Epithelial cell of prostate (primary cell): ENCODE results near the gene CCDC137.

Source experiments
- DNase-seq: peaks from one replicate; pipeline ENCODE4 v3.0.0-alpha.2; 2011; ENCODE audit warnings: low read depth, low spot score
- H3K27ac ChIP-seq: fragments of 450-650 bp; 2 replicates; pipeline ENCODE4 v1.5.1; 2017; ENCODE audit warnings: mild to moderate bottlenecking

Gene CCDC137

GRCh38 chr17:81713556-81714411 is 47.2 kb downstream of the CCDC137 start:
- no peak overlapping the region for H3K27ac ChIP-seq
- no peak for DNase-seq

DNA sequence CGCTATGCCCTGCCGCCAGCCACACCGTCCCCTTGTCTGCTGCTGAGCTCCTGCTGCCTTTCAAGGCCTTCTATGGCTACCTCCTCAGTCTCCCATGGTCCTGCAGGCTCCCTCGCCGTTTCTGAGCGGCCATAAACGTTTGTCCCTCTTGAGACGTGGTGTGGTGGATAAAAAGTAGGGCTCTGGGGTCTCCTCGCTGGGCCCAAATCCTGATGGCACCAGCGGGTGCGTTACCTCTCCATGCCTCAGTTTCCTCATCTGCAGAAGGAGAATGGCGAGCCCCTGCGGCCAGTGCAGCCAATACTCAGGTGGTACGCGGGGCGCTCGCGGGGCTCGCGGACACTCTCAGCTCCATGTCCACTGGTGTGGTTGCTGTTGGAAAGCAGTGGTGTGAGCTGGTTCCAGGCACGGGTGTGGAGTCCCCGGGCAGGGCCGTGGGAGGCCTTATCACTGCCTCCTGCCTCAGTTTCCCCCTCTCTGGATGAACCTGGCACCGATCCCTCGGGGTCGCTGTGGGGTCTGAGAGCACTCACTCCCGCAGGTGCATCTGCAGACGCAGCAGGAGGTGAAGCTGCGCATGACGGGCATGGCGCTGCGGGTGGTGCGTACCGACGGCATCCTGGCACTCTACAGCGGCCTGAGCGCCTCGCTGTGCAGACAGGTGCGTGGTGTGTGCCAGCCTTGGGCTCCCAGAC is 48.0 kb downstream of the CCDC137 start:
- no peak for DNase-seq
- no peak overlapping the region for H3K27ac ChIP-seq

DNA sequence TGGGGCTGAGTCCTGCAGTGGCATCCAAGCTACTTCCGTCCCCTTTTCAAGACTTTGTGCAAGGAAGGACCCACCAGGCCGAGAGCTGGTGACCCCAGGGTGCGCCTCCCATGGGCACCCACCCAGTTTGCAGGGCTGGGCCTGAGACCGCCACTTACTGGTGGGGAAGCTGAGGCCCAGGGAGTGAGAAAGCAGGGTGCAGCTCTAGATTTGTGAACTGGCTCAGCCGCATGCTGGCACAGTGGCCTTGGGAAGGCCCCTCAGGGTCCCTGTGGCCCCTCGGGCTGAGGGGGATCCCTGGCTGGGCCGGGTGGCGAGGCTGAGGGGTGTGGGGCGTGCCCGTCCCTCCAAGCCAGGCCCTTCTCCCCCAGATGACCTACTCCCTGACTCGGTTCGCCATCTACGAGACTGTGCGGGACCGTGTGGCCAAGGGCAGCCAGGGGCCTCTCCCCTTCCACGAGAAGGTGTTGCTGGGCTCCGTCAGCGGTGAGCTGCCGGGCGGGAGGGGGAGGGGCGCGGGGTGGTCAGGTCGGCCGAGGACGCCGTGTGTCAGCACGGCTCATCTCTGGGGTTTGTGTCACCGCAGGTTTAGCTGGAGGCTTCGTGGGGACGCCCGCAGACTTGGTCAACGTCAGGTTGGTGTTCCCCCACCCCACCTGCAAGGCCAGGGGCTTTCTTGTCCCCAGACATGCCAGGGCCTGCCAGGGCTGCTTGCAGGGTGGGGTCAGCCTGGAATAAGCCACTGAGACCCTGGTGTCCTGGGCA is 48.8 kb downstream of the CCDC137 start:
- no peak for DNase-seq
- no peak overlapping the region for H3K27ac ChIP-seq

GRCh38 chr17:81715872-81716673 is 49.5 kb downstream of the CCDC137 start:
- no peak overlapping the region for H3K27ac ChIP-seq
- no peak for DNase-seq

DNA sequence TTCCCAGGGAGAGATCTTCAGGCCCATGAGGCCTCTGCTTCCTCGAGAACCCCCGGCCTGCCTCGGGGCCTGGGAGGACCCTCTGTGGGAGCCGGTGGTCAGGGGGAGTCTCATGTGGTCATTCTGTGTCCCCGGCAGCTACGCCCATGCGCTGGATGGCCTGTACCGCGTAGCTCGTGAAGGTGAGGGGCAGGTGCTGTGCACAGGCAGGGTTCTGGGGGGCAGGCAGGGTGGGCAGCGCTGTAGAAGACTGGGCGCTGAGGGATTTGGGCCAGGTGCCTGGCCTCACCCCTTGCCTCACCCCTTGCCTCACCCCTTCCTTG is 50.1 kb downstream of the CCDC137 start:
- no peak overlapping the region for H3K27ac ChIP-seq
- DNase-seq = no peak

DNA sequence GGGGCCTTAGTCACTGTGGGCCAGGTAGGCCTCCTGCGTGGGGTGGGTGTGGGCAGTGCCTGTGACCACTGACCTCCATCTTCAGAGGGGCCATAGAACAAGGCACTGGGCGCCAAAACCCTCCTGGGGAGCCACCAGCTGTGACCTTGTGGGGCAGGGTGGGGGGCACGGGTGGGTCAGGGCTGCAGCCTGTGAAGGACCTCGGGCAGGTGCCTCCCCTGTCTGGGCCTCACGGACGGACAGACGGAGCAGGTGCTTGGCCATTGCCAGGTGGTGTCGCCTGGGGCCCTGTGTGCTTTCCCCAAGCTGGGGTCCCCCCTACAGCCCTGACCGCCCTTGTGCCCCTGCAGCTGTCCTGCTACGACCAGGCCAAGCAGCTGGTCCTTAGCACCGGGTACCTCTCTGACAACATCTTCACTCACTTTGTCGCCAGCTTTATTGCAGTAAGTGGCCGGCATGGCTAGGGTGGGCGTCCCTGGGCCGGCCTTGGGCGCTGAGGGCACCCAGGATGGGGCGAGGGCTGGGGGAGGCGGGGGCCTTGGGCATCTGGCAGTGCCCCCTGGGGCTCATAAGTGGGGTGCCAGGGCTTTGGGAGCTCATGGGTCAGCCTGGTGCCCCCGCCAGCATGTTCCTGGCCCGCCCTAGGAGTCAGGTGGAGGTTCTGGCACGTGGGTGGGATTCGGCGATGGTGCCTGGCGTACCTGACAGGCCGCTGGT is 50.7 kb downstream of the CCDC137 start:
- DNase-seq = no peak
- no peak overlapping the region for H3K27ac ChIP-seq

DNA sequence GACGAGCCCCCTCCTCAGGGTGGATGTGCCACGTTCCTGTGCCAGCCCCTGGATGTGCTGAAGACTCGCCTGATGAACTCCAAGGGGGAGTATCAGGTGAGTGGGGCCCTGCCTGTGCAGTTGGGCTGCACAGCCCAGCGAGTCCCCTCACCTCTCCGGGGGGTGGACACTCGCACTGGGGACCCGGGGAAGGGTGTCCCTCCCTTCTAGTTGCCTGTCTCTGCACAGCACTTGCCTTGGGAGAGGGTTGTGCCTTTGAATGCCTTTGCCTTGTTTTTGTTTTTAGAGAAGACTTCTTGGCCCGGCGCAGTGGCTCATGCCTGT is 51.2 kb downstream of the CCDC137 start:
- H3K27ac ChIP-seq = no peak overlapping the region
- DNase-seq = no peak

GRCh38 chr17:81719410-81720266 is 53.1 kb downstream of the CCDC137 start:
- no peak overlapping the region for H3K27ac ChIP-seq
- DNase-seq = no peak

DNA sequence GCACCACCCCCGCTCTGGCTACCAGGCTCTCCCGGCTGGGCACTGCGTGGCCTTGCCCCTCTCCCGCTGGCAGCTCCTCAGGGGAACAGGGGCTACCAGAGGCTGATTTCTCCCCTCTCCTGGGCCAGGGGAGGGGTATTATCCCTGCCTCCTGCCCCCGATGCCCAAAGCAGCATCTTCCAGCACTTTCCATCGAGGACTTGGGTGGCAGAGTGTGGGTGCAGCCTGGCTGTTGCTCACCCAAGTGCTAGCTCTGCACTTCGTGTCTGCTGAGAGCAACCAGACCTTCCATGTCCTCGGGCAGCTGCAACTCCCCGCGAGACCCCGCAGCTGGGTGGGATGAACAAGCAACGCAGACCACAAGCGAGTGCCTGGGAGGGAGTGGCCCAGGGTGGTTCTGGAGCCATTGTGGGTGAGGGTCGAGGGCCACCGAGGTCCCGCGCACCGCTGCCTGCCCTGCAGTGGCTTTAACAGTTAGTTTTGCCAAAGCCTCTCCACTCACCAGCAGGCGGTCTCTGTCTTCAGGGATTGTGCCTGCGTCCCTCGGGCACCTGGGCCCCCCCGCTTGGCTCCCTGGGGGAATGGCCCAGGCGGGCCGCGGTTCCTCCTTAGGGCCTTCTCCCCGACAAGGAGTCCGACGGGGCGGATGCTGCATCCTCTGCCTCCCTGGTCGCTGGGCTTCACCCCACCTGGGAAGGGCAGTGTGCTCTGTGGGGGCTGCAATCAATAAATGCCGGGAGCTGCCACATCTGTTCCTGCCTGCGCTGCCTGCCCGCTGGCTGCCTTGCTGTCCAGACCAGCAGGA is 53.9 kb downstream of the CCDC137 start:
- H3K27ac ChIP-seq = no peak overlapping the region
- no peak for DNase-seq

GRCh38 chr17:81722184-81723120 is 55.9 kb downstream of the CCDC137 start:
- peak overlapping the region; percentile 52 for H3K27ac ChIP-seq
- no peak for DNase-seq
